Type B pancreatic cell (in vitro differentiated cells): ENCODE results near the gene IGSF9B. TPM values are rescaled to one million over a fixed set of nuclear protein-coding genes. Genes with fewer than 3 reads are reported as not detected.

ENCODE experiments used
- DNase-seq: peaks from one replicate; pipeline ENCODE4 v3.0.0; 2021; ENCODE audit warnings: mixed read lengths; ENCODE audit not compliant: unreplicated experiment; ENCODE audit errors: extremely low spot score
- H3K27ac Mint-ChIP-seq: 2 replicates; pipeline ENCODE4 v1.8.0; 2021; ENCODE audit warnings: mild to moderate bottlenecking, mixed read lengths
- H3K27me3 Mint-ChIP-seq: 2 replicates; pipeline ENCODE4 v1.8.0; 2021; ENCODE audit warnings: mixed read lengths
- H3K36me3 Mint-ChIP-seq: 2 replicates; pipeline ENCODE4 v1.8.0; 2021; ENCODE audit warnings: mixed read lengths
- H3K4me1 Mint-ChIP-seq: one replicate; pipeline ENCODE4 v1.8.0; 2021; ENCODE audit warnings: mixed read lengths; ENCODE audit not compliant: unreplicated experiment
- H3K4me3 Mint-ChIP-seq: 2 replicates; pipeline ENCODE4 v1.8.0; 2021; ENCODE audit warnings: mild to moderate bottlenecking, mixed read lengths
- H3K9me3 Mint-ChIP-seq: 2 replicates; pipeline ENCODE4 v1.8.0; 2021; ENCODE audit warnings: mixed read lengths
- total RNA-seq: library from RNA; stranded (reverse); gene quantifications from 2 replicates; pipeline ENCODE4 v1.2.1, GENCODE V29; 2021; ENCODE audit warnings: low replicate concordance
- TF ChIP-seq, protein P1 (sequence below): fragments of 200-600 bp; sonication (generic); conservative IDR thresholded peaks from 2 replicates; pipeline ENCODE4 v1.5.0; 2021; ENCODE audit warnings: antibody characterized with exemption, mild to moderate bottlenecking

IGSF9B gene
- total RNA-seq, 1 donor from 2014 or later = 10.6 TPM

DNA sequence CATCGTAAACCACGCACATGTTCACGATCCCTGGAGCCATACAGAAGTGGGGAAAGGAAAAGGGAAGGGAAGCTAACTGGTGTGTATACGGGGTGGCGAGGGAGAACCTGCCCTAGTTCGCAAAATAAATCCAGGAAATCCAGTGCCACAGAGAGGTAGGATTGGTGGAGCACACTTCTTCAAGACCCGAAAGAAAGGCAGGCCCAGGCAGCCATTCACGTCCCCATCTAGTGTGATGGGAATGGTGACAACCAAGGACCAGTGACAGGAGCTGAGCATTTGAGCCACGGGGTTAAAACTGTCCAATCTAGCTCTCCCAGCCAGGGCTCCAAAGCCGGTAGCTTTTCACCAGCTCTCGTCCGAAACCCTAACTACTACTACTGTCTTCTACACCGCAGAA is 53.7 kb downstream of the IGSF9B start:
- Mint-ChIP-seq H3K27me3 (no peaks in the 10 kb centered on the region), H3K36me3 (no peaks in the 10 kb centered on the region), H3K27ac (no peak overlapping the region), H3K9me3 (no peaks in the 10 kb centered on the region), H3K4me3 (no peak overlapping the region), H3K4me1 (peaks cover 3% of the 10 kb centered on the region)
- DNase-seq = no peak
- TF ChIP-seq, protein P1, sequence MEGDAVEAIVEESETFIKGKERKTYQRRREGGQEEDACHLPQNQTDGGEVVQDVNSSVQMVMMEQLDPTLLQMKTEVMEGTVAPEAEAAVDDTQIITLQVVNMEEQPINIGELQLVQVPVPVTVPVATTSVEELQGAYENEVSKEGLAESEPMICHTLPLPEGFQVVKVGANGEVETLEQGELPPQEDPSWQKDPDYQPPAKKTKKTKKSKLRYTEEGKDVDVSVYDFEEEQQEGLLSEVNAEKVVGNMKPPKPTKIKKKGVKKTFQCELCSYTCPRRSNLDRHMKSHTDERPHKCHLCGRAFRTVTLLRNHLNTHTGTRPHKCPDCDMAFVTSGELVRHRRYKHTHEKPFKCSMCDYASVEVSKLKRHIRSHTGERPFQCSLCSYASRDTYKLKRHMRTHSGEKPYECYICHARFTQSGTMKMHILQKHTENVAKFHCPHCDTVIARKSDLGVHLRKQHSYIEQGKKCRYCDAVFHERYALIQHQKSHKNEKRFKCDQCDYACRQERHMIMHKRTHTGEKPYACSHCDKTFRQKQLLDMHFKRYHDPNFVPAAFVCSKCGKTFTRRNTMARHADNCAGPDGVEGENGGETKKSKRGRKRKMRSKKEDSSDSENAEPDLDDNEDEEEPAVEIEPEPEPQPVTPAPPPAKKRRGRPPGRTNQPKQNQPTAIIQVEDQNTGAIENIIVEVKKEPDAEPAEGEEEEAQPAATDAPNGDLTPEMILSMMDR = no peak

DNA sequence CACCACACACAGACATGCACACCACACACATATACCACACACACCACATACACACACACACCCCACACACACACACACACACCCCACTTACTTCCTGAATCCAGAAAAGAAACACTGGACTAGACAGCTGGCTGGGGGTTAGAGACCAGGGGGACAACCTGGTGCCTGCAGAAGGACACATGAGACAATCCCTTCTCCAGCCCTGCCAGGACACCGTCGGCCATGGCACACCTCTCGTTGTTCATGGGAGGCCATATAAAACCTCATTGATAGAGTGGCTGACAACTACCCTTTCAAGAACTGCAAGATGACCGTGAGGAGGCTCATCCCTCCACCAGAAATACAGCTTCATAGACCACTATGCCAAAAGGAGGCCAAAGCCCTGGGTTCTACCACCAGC is 54.3 kb downstream of the IGSF9B start:
- no peaks in the 10 kb centered on the region for H3K36me3 Mint-ChIP-seq
- H3K9me3 Mint-ChIP-seq = no peaks in the 10 kb centered on the region
- H3K4me1 Mint-ChIP-seq = peaks cover 3% of the 10 kb centered on the region
- H3K27ac Mint-ChIP-seq = no peak overlapping the region
- TF ChIP-seq, protein P1 = no peak
- DNase-seq = no peak
- no peaks in the 10 kb centered on the region for H3K27me3 Mint-ChIP-seq
- H3K4me3 Mint-ChIP-seq = no peak overlapping the region

DNA sequence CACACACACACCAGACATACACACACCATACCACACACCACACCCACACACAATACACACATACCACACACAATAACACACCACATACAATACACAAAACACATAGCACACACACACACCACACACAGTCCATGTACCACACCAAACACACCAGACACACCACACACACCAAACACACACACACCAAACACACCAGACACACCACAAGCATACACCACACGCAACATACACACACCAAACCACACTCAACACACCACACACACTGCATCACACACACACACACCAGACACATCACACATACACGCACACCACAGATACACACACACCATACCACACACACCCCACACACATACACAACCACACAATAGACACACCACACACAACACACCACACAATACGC is 54.8 kb downstream of the IGSF9B start:
- no peak overlapping the region for H3K4me3 Mint-ChIP-seq

DNA sequence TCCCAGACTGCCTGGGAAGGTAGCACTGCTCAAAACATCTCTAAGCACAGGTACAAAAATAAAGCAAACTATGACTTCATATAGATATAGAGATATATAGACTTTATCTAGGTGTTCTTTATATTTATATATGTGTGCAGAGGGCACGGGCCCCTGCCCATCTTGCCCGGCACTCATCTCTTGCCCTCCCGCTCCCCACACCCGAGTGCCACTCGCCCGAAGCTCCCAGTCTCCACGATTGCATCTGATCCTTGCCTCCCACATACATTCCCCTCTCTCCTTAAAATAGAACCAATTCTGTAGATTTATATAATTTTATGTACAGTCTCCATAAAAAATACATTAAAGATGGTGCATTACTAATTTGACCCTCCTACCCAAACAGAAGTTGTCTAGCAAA is 55.5 kb downstream of the IGSF9B start:
- H3K27me3 Mint-ChIP-seq = no peaks in the 10 kb centered on the region
- no peaks in the 10 kb centered on the region for H3K36me3 Mint-ChIP-seq
- TF ChIP-seq, protein P1 = no peak
- H3K4me3 Mint-ChIP-seq = no peak overlapping the region
- H3K4me1 Mint-ChIP-seq = peaks cover 3% of the 10 kb centered on the region
- H3K9me3 Mint-ChIP-seq = no peaks in the 10 kb centered on the region
- peak; percentile 2 for DNase-seq
- no peak overlapping the region for H3K27ac Mint-ChIP-seq

More for the DNA sequence above, 54.8 kb downstream of the IGSF9B start:
- Mint-ChIP-seq H3K27me3 (no peaks in the 10 kb centered on the region), H3K9me3 (no peaks in the 10 kb centered on the region), H3K36me3 (no peaks in the 10 kb centered on the region), H3K27ac (no peak overlapping the region), H3K4me1 (peaks cover 3% of the 10 kb centered on the region)
- TF ChIP-seq, protein P1 = no peak
- DNase-seq = peak; percentile 18

DNA sequence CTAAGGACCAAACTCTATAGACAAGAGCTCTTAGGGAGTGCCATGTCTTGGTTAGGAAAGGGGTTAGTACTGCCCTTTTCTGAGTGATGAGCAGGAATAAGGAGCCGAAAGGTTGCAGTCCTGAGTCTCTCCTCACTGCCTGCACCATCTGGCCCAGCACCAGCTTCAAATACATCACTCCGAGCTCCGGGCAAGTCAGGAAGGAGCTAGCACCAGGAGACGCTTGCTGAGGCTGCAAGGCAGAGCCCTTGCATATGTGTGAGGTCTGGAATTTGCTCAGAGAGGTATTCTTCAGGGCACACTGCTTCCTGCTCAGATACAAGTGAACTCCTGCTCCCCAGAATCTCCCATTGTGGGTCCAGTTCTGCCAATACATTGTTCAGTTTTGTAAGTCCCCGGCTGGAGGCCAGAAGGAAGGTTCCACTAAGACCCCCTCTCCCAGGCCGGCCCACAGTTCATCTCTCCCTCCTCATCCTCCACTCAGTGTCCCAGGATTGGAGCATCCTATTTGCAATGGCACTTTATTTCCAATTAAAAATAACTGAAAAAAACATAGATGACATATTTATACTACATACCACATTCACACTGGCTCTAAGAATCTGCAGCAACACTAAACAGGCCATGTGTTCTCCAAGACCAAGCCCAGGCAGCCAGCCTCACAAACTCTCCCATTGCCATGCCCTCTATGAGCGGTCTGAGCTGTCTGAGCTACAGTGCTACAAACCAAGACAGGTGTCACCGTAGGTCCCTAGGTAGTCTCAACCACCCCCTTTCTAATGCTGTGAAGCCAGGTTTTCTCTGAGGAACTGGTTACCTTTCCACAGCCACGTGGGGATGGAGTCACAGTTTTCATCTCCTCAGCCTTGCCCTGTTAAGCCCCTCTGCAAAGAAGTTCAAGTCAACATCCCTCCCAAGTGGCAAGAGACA is 56.3 kb downstream of the IGSF9B start:
- H3K9me3 Mint-ChIP-seq = no peaks in the 10 kb centered on the region
- no peak overlapping the region for H3K4me3 Mint-ChIP-seq
- no peak overlapping the region for H3K27ac Mint-ChIP-seq
- TF ChIP-seq, protein P1 = no peak
- no peaks in the 10 kb centered on the region for H3K4me1 Mint-ChIP-seq
- no peaks in the 10 kb centered on the region for H3K36me3 Mint-ChIP-seq
- H3K27me3 Mint-ChIP-seq = no peaks in the 10 kb centered on the region
- DNase-seq = peak; percentile 13
